Sciatic nerve (tissue), 2 donors: ENCODE data around the gene CD300LD. TPM values are rescaled to one million over a fixed set of nuclear protein-coding genes. Genes with fewer than 3 reads are reported as not detected.

ENCODE experiments used
- ATAC-seq: fragments of 200-7000 bp; cut with Tn5 transposase; one replicate; pipeline ENCODE4 v1.9.1; 2020; ENCODE audit warnings: mild to moderate bottlenecking, moderate library complexity
- DNase-seq: peaks from one replicate; pipeline ENCODE4 v3.0.0-alpha.2; 2020; ENCODE audit warnings: low spot score
- intact Hi-C: fragments of 100-400 bp; cut with DNase I; formaldehyde crosslinking; loops from one replicate; pipeline ENCODE4 v1.14.2; 2022
- total RNA-seq: library from RNA; stranded (reverse); fragmentation: NEBNext Ultra II Directional; extraction: Animal tissue kit (Norgen Biotek cat#: 25700); gene quantifications from one replicate; pipeline ENCODE4 v1.2.1, GENCODE V29; 2021
- donor health status: DM: no; HTN: no; CAD: no.
- donor health status: DM: no; HTN: no; CAD: no.

Gene CD300LD
- total RNA-seq, 1 donor from 2014 or later: not detected

- DNase-seq (no peak), ATAC-seq (no peak)
- intact Hi-C loops: no loop called here
Observed at GRCh38 chr17:74610108-74610507, 18.0 kb upstream of the CD300LD start.

- ATAC-seq (no peak), DNase-seq (no peak)
- intact Hi-C loops: no loop called here
Observed at GRCh38 chr17:74608511-74608910, 16.4 kb upstream of the CD300LD start.

DNA sequence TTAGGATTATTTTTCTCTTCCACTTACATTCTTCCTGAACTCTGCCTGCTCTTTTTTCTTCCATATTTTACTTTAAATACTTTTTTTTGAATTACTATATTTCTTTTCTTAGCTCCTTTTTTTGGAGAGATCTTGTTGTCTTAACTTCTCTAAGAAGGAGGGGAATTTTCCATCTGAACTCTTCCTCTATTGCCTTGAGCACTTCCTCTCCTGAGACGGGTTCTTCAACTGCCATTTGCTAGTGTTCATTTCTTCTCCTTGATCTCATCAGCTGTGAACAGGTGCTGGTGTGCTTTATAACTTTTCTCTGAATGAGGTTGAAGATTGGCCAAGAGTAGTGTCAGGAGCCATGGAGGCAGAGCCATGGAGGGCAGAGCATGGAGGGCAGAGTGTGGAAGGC lies 15.1 kb upstream of the CD300LD start:
- no peak for ATAC-seq
- no peak for DNase-seq
- intact Hi-C loops: no loop called here

DNA sequence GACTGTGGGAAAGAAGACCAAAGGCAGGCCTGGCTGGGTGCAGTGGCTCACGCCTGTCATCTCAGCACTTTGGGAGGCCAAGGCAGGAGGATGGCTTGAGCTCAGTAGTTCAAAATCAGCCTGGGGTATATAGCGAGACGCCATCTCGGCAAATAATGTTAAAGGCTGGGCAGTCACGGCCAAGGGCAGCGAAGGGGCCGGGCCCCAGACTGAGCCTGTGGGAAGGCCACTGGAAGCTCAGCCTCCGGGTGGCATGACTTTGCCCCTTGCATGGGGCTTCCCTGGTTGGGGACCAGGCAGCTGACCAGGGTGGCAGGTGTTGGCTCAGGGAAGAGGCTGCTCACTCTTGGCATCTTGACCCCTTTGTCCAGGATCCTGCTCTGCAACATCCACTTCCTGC lies 14.0 kb upstream of the CD300LD start:
- ATAC-seq: no peak
- DNase-seq: no peak
- intact Hi-C loops: no loop called here

DNA sequence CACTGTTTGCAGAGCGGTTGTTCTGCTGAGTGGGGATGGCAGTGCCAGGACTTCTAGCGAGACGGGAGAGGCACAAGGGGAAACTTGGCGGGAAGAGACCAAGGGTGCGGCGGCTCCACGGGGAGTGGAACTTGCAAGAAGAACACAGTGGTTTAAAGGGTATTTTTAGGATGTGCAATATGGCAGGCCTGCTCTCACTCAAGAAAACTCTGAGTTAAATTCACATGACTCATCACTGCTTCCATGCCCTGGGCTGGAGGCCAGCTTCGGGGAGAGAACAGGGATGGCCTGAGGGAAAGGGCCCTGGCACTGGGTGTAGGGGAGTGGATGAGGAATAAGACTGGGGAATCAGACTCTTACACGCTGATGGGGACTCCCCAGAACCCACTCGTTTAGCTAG lies 13.3 kb upstream of the CD300LD start:
- intact Hi-C loops: no loop called here
- peak; percentile 70 for ATAC-seq
- DNase-seq: no peak

- intact Hi-C loops: no loop called here
- no peak for ATAC-seq
- DNase-seq: no peak
Observed at GRCh38 chr17:74604761-74605160, 12.7 kb upstream of the CD300LD start.

GRCh38 chr17:74604200-74604599 lies 12.1 kb upstream of the CD300LD start:
- DNase-seq: no peak
- no peak for ATAC-seq
- intact Hi-C loops: no loop called here

DNA sequence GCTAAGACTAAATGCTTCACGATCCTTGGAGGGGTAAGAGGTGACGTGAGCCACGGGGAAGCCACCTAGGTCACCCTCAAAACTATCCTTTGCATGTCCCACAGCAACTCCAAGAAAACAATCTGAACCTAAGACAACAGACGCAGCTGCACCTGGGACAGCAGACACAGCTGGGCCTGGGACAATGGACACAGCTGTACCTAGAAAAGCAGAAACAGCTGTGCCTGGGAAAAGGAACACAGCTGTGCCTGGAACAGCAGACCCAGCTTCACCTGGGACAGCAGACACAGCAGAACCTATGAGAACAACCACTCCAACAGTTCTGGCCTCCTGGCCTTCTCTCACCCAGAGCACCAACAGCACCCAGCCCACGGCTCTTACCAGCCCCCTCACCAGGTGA lies 11.7 kb upstream of the CD300LD start:
- intact Hi-C loops: no loop called here
- no peak for ATAC-seq
- no peak for DNase-seq

GRCh38 chr17:74603037-74603635 lies 11.1 kb upstream of the CD300LD start:
- intact Hi-C loops: no loop called here
- DNase-seq (no peak), ATAC-seq (no peak)

DNA sequence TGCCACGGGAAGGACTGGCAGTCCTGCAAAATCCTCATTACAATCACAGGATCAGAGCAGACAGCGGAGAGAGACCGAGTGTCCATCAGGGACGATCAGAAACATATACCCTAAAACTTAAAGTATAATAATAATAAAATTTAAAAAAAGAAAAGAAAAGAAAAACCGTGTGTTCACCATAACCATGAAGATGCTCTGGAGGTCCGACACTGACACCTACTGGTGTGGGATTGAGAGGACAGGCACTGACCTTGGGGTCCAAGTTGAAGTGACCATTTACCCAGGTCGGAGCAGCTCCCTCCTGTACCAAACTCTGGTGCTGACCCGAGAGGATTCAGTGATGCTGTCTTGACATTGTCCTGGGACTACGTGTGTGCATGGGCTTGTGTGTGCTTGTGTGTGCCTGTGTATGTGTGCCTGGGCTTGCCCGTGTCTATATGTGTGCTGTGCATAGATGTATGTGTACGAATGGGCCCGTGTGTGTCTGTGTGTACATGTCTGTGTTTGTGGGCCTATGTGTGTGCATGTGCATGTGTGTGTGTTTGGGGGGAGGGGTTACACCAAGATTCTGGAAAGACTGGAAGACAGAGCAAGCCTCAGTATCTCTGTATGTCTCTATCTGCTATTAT lies 10.0 kb upstream of the CD300LD start:
- DNase-seq (no peak), ATAC-seq (no peak)
- intact Hi-C loops: no loop called here

- peak; percentile 83 for ATAC-seq
- DNase-seq: no peak
Observed at GRCh38 chr17:74599448-74599939, 7.4 kb upstream of the CD300LD start.

DNA sequence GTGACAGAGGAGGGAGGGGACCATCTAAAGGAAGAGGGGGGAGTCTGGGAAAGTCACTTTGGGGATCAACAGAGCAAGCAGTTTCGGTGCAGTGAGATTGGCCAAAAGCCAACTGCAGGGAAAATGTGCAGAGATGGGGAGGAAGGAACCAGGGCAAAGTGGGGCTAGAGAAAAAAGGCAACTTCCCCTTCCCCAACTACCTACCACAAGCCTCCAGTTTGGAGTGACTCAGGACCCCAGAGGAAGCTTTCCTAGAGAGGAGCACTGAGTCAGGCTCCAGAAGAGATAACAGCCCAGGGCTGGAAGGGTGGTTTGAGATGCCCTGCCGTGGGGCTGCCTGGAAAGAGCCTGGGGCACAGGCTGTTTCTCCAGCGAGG lies 6.9 kb upstream of the CD300LD start:
- ATAC-seq: no peak
- intact Hi-C loops: no loop called here
- DNase-seq: no peak

More at GRCh38 chr17:74599448-74599939, 7.4 kb upstream of the CD300LD start:
- intact Hi-C loops: no loop called here

- intact Hi-C loops: no loop called here
- no peak for DNase-seq
- ATAC-seq: no peak
Observed at GRCh38 chr17:74598346-74599022, 6.4 kb upstream of the CD300LD start.

GRCh38 chr17:74597069-74597790 lies 5.1 kb upstream of the CD300LD start:
- ATAC-seq (no peak), DNase-seq (no peak)
- intact Hi-C loops: no loop called here

- ATAC-seq (no peak), DNase-seq (no peak)
- intact Hi-C loops: no loop called here
Observed at GRCh38 chr17:74595037-74595750, 3.1 kb upstream of the CD300LD start.

DNA sequence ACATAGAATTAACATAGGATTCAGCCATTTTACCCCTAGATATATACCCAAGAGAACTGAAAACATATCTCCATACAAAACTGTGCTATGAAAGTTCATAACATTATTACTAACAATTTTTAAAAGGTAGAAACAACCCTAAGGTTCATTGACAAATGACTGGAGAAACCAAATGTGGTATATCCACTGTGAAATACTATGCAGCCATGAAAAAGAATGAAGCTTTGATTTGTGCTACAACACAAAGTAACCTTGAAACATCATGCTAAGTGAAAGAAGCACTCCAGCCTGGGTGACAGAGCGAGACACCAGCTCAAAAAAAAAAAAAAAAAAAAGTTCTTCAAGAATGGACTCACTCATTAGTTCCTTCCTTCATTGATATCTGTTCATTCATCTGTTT lies 580 bp downstream of the CD300LD start:
- intact Hi-C loops: no loop called here
- DNase-seq (no peak), ATAC-seq (no peak)

DNA sequence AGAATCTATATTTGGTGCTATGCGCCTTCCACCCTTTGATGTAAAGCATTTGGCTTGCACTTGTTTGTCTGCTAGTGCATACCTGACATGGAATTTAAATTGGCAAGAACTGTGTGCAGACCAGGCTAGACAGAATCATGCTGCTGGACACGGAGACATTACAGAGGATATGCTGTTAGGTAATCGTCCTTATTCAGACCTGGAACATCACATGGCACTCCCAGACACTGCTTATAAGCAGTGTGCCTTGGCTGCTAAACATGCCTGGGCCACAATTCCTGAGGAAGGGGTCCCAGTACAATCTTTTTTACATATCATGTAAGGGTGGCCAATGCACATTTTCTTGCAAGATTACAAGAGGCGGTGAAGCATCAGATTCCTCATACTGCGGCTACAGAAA lies 6.4 kb downstream of the CD300LD start:
- no peak for ATAC-seq
- DNase-seq: no peak
- intact Hi-C loops: no loop called here

DNA sequence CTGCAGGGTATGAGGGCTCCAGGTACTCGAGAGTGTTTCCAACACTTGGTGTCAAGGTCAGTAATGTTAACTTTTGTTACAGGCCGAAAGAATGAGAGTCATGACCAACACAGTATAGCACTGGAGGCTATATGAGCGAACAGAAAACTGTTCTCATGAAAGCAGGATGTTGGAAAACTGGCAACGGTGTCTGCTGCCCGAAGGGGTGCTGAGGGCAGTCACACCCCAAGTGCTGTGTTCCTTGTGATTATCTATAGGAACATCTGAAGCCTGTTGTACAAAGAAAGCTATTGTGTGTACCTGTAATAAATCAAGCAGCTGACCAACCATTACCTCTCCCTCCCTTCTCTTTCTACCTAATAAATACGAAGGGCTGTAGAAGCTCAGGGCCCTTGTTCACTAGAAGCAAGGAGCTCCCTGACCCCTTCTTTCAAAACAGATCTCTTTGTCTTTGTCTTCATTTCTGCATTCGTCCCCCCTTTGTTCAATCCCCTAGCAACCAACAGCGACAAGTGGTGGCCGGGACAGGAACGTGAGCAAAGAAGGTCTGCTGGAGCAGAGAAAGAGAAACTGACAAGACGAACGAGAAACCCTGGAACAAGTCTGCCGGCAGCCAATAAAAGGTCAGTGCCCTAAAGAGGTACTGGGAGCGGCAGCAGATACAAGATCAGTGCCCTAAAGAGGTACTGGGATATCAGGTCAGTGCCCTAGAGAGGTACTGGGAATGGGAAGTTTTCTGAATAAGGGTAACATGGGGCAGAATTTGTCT lies 7.6 kb downstream of the CD300LD start:
- intact Hi-C loops: no loop called here
- DNase-seq (no peak), ATAC-seq (no peak)

DNA sequence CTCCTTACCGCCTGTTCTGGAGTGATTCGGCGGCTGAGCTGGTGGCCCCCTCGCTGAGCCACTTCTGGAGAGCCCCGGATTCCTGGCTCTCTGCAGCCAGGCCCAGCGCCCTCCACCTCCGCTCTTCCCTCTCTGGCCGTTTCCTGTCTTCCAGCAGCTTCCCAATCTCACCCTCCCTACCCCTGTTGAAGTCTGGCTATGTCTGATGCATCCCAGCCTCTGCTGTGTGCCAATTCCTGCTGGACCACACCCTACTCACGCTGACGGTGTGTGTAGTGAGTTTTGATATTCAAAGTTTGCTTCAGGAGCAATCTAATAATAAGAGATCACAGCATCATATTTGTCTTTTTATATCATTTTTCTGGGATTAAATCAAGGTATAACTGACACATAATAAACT lies 9.4 kb downstream of the CD300LD start:
- intact Hi-C loops: no loop called here
- ATAC-seq (no peak), DNase-seq (no peak)
